DND-41 (cell line): ENCODE results near the gene THRB.

Experiments used
- ATAC-seq: fragments of 200-7000 bp; cut with Tn5 transposase; 3 replicates; pipeline ENCODE4 v1.9.1; 2021; ENCODE audit warnings: low read depth; ENCODE audit not compliant: insufficient read depth
- DNase-seq: peaks from one replicate; pipeline ENCODE4 v3.0.0-alpha.2; 2020
- H2AFZ ChIP-seq: 2 replicates; pipeline ENCODE4 v1.6.0; 2012; ENCODE audit warnings: low read depth, low read length
- H3K27ac ChIP-seq: 2 replicates; pipeline ENCODE4 v1.5.1; 2012; ENCODE audit warnings: low read length, inconsistent platforms
- H3K27me3 ChIP-seq: fragments of 200-600 bp; sonication (generic); 2 replicates; pipeline ENCODE4 v1.6.0; 2012; ENCODE audit warnings: low read length, mild to moderate bottlenecking, inconsistent platforms; ENCODE audit not compliant: insufficient read depth, poor library complexity
- H3K36me3 ChIP-seq: 2 replicates; pipeline ENCODE4 v1.5.1; 2012; ENCODE audit warnings: low read length, inconsistent platforms; ENCODE audit not compliant: insufficient read depth
- H3K4me1 ChIP-seq: 2 replicates; pipeline ENCODE4 v1.5.1; 2012; ENCODE audit warnings: mild to moderate bottlenecking, low read length; ENCODE audit not compliant: insufficient read depth
- H3K4me2 ChIP-seq: 2 replicates; pipeline ENCODE4 v1.6.0; 2012; ENCODE audit warnings: mild to moderate bottlenecking, moderate library complexity, low read length, inconsistent platforms; ENCODE audit not compliant: insufficient read depth
- H3K4me3 ChIP-seq, 2 experiments: fragments of 200-600 bp in 1 of 2; shearing (Covaris generic) in 1 of 2; 2 replicates each; pipeline ENCODE4 v1.5.1; 2012 to 2016; ENCODE audit warnings: inconsistent platforms in 2 of 2, low read length in 2 of 2, mild to moderate bottlenecking in 2 of 2, low read depth in 1 of 2, moderate library complexity in 1 of 2
- H3K79me2 ChIP-seq: 2 replicates; pipeline ENCODE4 v1.6.0; 2012; ENCODE audit warnings: low read length, inconsistent platforms; ENCODE audit not compliant: insufficient read depth
- H3K9ac ChIP-seq: 2 replicates; pipeline ENCODE4 v1.6.0; 2012; ENCODE audit warnings: low read depth, mild to moderate bottlenecking, inconsistent platforms, low read length, moderate library complexity
- H3K9me3 ChIP-seq: 2 replicates; pipeline ENCODE4 v1.5.1; 2012; ENCODE audit warnings: low read length, moderate library complexity, mild to moderate bottlenecking, inconsistent platforms; ENCODE audit not compliant: insufficient read depth, severe bottlenecking
- H4K20me1 ChIP-seq: 2 replicates; pipeline ENCODE4 v1.6.0; 2012; ENCODE audit warnings: low read length; ENCODE audit not compliant: insufficient read depth
- CTCF ChIP-seq: IDR thresholded peaks from 2 replicates; pipeline ENCODE4 v1.5.1; 2012; ENCODE audit warnings: borderline replicate concordance, low read length, moderate library complexity, mild to moderate bottlenecking; ENCODE audit not compliant: poor library complexity, severe bottlenecking; ENCODE audit errors: extremely low read depth
- EZH2 ChIP-seq: IDR thresholded peaks from 3 replicates; pipeline ENCODE4 v1.6.1; 2012; ENCODE audit warnings: borderline replicate concordance, low read depth, mild to moderate bottlenecking, moderate library complexity, low read length, inconsistent platforms; ENCODE audit not compliant: severe bottlenecking

The THRB gene

GRCh38 chr3:24454393-24454792, 40.3 kb downstream of the THRB start:
- ATAC-seq (no peak), DNase-seq (no peak)
- no peak overlapping the region for H3K9ac ChIP-seq
- H3K4me3 ChIP-seq, result no peak overlapping the region
- no peaks in the 10 kb centered on the region for H4K20me1 ChIP-seq
- H3K4me2 ChIP-seq, result no peak overlapping the region
- H3K36me3 ChIP-seq, result no peaks in the 10 kb centered on the region
- no peaks in the 10 kb centered on the region for H3K27me3 ChIP-seq
- no peak overlapping the region for H3K27ac ChIP-seq
- no peak overlapping the region for H2AFZ ChIP-seq
- H3K4me1 ChIP-seq, result no peaks in the 10 kb centered on the region
- no peaks in the 10 kb centered on the region for H3K79me2 ChIP-seq
- H3K9me3 ChIP-seq, result no peaks in the 10 kb centered on the region
- TF ChIP-seq EZH2, result no peak
- TF ChIP-seq CTCF, result no peak

- Histone ChIP-seq H3K27me3 (no peaks in the 10 kb centered on the region), H3K9ac (no peak overlapping the region), H3K4me2 (no peak overlapping the region), H3K9me3 (no peaks in the 10 kb centered on the region), H3K36me3 (no peaks in the 10 kb centered on the region), H3K4me3 (no peak overlapping the region), H4K20me1 (no peaks in the 10 kb centered on the region), H3K27ac (no peak overlapping the region), H3K4me1 (no peaks in the 10 kb centered on the region), H3K79me2 (no peaks in the 10 kb centered on the region), H2AFZ (no peak overlapping the region)
- DNase-seq (no peak), ATAC-seq (no peak)
- TF ChIP-seq CTCF (no peak), EZH2 (no peak)
These were observed 43.1 kb downstream of the THRB start for GRCh38 chr3:24451461-24452099.

- no peak overlapping the region for H2AFZ ChIP-seq
- DNase-seq, result no peak
- no peak overlapping the region for H3K27ac ChIP-seq
- H3K4me2 ChIP-seq, result no peak overlapping the region
- no peaks in the 10 kb centered on the region for H3K27me3 ChIP-seq
- no peak overlapping the region for H3K9ac ChIP-seq
- H3K4me1 ChIP-seq, result no peaks in the 10 kb centered on the region
- H3K9me3 ChIP-seq, result no peaks in the 10 kb centered on the region
- H3K4me3 ChIP-seq, result no peak overlapping the region
- TF ChIP-seq CTCF, result no peak
- TF ChIP-seq EZH2, result no peak
- H4K20me1 ChIP-seq, result no peaks in the 10 kb centered on the region
- no peaks in the 10 kb centered on the region for H3K79me2 ChIP-seq
- no peak for ATAC-seq
- no peaks in the 10 kb centered on the region for H3K36me3 ChIP-seq
These were observed 44.3 kb downstream of the THRB start for GRCh38 chr3:24450160-24450907.

GRCh38 chr3:24447836-24448235, 46.8 kb downstream of the THRB start:
- no peaks in the 10 kb centered on the region for H3K79me2 ChIP-seq
- TF ChIP-seq EZH2 (no peak), CTCF (no peak)
- H3K36me3 ChIP-seq, result no peaks in the 10 kb centered on the region
- H4K20me1 ChIP-seq, result no peaks in the 10 kb centered on the region
- no peaks in the 10 kb centered on the region for H3K27me3 ChIP-seq
- DNase-seq (no peak), ATAC-seq (no peak)
- H3K27ac ChIP-seq, result no peak overlapping the region
- H3K4me3 ChIP-seq, result no peak overlapping the region
- no peak overlapping the region for H3K9ac ChIP-seq
- no peaks in the 10 kb centered on the region for H3K9me3 ChIP-seq
- H3K4me2 ChIP-seq, result no peak overlapping the region
- no peak overlapping the region for H2AFZ ChIP-seq
- H3K4me1 ChIP-seq, result no peaks in the 10 kb centered on the region
